ENCODE results near the gene HES1. TPM values are rescaled to one million over a fixed set of nuclear protein-coding genes. Genes with fewer than 3 reads are reported as not detected.
A peak's percentile ranks its signal among the peaks of the same experiment; 100 is the strongest.

HES1 gene
- total RNA-seq, 2 experiments from 2014 or later = 0.40 to 0.50 TPM

DNA sequence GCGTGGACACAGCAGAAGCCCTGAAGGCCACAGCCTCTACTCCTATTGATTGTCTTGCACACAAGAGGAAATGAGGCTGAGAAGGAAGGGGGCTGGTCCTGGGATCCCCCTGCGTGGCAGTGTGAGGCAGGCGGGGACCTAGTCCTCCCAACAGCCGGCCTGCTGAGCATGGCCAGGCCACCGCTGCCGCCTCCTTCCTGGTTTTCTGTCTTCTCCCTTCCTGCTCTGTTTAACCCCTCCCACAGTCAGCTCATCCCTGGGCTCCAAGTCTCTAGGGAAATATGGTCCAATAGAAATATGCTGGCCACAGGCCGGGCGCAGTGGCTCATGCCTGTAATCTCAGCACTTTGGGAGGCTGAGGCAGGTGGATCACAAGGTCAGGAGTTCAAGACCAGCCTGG, 42.1 kb upstream of the HES1 start:
- ATAC-seq (no peak), DNase-seq (no peak)
- H3K4me3 Mint-ChIP-seq = no peak overlapping the region
- H3K4me1 Mint-ChIP-seq = peaks cover 22% of the 10 kb centered on the region
- no peaks in the 10 kb centered on the region for H3K27me3 Mint-ChIP-seq
- H3K9me3 Mint-ChIP-seq (ENCODE audit: low read depth) = no peaks in the 10 kb centered on the region
- ChIA-PET CTCF (no interaction called here), POLR2A (no interaction called here)
- intact Hi-C loops (cut with DNase I, micrococcal nuclease) = no loop called here
- no peak overlapping the region for H3K27ac Mint-ChIP-seq
- no peaks in the 10 kb centered on the region for H3K36me3 Mint-ChIP-seq (ENCODE audit: low read depth)

DNA sequence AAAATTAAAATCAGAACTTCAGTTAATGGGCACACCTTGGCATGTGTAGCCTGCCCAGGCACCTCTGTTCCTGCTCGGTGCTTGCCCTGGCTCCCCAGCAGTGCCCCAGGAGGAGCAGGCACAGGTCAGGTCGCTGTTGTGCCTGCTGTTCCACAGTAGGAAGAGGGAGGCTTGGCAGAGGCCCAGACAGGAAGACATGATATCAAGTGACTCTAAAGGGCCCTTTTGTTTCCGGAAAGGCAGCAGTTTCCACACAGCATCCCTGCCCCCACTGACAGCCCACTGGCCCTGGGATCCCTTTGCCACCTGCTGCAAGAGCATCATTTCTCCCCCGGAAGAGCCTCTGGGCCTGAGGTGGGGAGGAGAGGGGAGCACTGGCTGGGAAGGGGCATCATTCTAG, 40.5 kb upstream of the HES1 start:
- no peaks in the 10 kb centered on the region for H3K36me3 Mint-ChIP-seq (ENCODE audit: low read depth)
- H3K4me3 Mint-ChIP-seq = no peak overlapping the region
- ChIA-PET POLR2A (no interaction called here), CTCF (no interaction called here)
- H3K9me3 Mint-ChIP-seq (ENCODE audit: low read depth) = no peaks in the 10 kb centered on the region
- H3K4me1 Mint-ChIP-seq = peaks cover 14% of the 10 kb centered on the region
- peak overlapping the region; percentile 5 for H3K27ac Mint-ChIP-seq
- ATAC-seq (no peak), DNase-seq (peak; percentile 30)
- intact Hi-C loops (cut with DNase I, micrococcal nuclease) = no loop called here
- H3K27me3 Mint-ChIP-seq = peaks cover 3% of the 10 kb centered on the region

DNA sequence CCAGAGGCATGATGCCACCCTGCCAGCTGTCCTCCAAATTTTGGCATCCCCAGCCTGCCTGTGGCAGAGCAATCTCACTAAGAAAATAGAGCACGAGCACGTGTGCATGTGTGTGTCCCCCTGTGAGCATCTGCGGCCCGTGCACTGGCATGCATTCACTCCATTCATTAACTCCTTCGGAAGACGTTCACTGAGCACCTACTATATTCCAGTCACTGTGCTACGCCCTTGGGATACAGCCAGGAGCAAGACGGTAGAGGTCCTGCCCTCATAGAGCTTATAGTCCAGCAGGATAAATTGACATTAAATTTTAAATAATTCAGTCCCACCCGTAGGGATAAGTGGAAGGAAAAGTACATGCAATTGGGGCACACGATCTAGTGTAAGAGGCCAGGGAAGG, 40.0 kb upstream of the HES1 start:
- DNase-seq (no peak), ATAC-seq (no peak)
- H3K9me3 Mint-ChIP-seq (ENCODE audit: low read depth) = no peaks in the 10 kb centered on the region
- ChIA-PET POLR2A (no interaction called here), CTCF (no interaction called here)
- H3K4me1 Mint-ChIP-seq = peaks cover 14% of the 10 kb centered on the region
- H3K27ac Mint-ChIP-seq = no peak overlapping the region
- H3K36me3 Mint-ChIP-seq (ENCODE audit: low read depth) = no peaks in the 10 kb centered on the region
- intact Hi-C loops (cut with DNase I, micrococcal nuclease) = no loop called here
- no peak overlapping the region for H3K4me3 Mint-ChIP-seq
- peaks cover 7% of the 10 kb centered on the region for H3K27me3 Mint-ChIP-seq

DNA sequence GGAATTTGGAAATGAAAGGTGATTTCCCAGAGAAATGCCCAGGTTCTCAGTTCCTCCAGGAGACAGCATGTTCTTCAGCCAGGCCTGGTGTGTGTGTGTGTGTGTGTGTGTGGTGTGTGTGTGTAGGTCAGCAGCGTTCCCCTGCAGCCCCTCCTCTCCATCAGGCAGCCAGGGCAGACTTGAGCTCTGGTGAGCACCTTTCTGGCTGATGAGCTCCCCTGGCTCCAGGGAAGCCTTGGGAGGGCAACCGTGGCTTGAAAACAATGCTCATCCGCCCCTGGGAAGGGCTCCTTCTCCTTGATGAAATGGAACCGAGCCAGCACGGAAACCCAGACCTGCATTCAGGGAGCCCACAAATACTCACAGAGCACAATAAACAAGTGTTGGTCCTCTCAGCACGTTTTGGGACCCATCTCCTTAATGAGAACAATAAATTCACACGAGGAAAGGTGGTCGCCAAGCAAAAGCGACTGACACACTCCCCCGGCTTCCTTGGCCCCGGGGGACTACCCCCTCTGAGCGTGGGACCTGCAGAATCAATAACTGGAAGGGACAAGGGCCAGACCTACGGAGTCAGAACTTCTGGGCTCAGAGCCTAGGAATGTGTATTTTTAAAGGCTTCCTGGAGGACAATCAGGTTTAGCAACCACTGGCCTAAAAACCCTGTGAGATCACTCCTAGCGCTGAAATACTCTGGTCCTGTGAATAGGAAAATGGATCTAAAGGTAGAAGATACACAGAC, 38.6 kb upstream of the HES1 start:
- no peak for DNase-seq
- H3K36me3 Mint-ChIP-seq (ENCODE audit: low read depth) = no peaks in the 10 kb centered on the region
- H3K27ac Mint-ChIP-seq = no peak overlapping the region
- H3K9me3 Mint-ChIP-seq (ENCODE audit: low read depth) = no peaks in the 10 kb centered on the region
- no peak for ATAC-seq
- ChIA-PET CTCF (interaction anchor here (1.1 kb wide), 1 partner anchor 10 kb away, joined by 3 read pairs; no protein-coding TSS in a partner anchor), POLR2A (no interaction called here)
- H3K4me1 Mint-ChIP-seq = peaks cover 14% of the 10 kb centered on the region
- H3K27me3 Mint-ChIP-seq = peaks cover 7% of the 10 kb centered on the region
- H3K4me3 Mint-ChIP-seq = no peak overlapping the region
- intact Hi-C loops (cut with DNase I, micrococcal nuclease) = no loop called here

DNA sequence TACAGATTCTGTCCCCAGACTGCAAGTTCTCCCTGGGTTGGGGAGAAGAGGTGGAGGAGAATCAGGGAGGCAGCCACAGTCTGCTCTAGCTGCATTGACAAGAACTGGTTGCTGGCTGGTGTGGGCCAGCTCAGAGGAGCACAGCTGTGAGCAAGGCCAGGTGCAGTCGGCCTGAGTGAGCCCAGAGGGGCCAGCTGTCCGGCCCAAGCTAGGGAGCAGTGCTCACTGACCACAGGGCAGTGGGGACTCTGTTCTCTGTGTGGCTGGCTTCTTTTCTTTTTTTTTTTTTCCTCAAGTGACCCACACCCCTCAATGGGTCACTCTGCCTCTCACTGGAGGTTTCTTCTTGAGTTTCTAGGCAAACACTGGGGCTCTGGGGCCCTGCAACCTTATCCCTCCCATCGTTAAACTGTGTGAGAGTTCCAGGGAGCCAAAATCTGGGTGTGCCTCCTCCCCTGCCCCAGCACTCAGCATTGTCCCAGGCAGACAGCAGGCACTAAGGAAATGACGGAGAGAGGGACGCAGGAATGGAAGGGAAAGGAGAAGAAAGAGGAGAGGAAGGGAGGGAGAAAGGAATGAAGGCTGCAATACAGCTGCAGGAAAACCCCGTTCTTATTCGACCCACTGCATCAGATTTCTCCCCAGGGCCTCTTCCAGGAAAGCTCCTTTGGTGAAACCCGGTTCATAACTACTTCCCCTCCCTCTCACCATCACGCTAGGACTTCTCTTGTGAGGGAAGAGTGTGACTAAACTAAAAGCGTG, 37.7 kb upstream of the HES1 start:
- no peak for DNase-seq
- H3K27me3 Mint-ChIP-seq = peaks cover 11% of the 10 kb centered on the region
- no peaks in the 10 kb centered on the region for H3K36me3 Mint-ChIP-seq (ENCODE audit: low read depth)
- H3K4me3 Mint-ChIP-seq = no peak overlapping the region
- peaks cover 19% of the 10 kb centered on the region for H3K4me1 Mint-ChIP-seq
- intact Hi-C loops (cut with DNase I, micrococcal nuclease) = no loop called here
- CTCF ChIA-PET = interaction anchor here (1.1 kb wide), 1 partner anchor 11 kb away, joined by 3 read pairs; no protein-coding TSS in a partner anchor
- H3K27ac Mint-ChIP-seq = peak overlapping the region; percentile 14
- POLR2A ChIA-PET = no interaction called here
- ATAC-seq = no peak
- no peaks in the 10 kb centered on the region for H3K9me3 Mint-ChIP-seq (ENCODE audit: low read depth)

DNA sequence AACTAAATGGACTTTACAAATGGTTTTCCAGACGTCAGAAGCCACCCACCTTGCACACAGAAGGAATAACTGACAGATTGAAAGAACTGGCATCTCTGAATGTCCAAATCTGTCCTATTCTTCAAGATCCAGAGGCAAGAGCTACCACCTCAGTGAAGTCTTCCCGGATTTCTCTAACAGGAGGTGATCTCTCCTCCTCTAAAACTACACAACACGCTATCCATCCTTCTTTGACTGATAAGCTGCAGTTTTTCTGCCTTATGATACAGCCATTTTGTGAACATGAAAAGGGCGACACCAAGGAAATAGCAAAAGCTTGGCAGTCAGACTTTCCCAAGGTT, 37.1 kb upstream of the HES1 start:
- H3K36me3 Mint-ChIP-seq (ENCODE audit: low read depth) = no peaks in the 10 kb centered on the region
- no peak for DNase-seq
- no peaks in the 10 kb centered on the region for H3K9me3 Mint-ChIP-seq (ENCODE audit: low read depth)
- no peak overlapping the region for H3K4me3 Mint-ChIP-seq
- intact Hi-C loops (cut with DNase I, micrococcal nuclease) = no loop called here
- ATAC-seq = no peak
- POLR2A ChIA-PET = no interaction called here
- peaks cover 12% of the 10 kb centered on the region for H3K27me3 Mint-ChIP-seq
- H3K27ac Mint-ChIP-seq = peak overlapping the region; percentile 14
- CTCF ChIA-PET = interaction anchor here (1.1 kb wide), 1 partner anchor 11 kb away, joined by 3 read pairs; no protein-coding TSS in a partner anchor
- H3K4me1 Mint-ChIP-seq = peaks cover 23% of the 10 kb centered on the region

DNA sequence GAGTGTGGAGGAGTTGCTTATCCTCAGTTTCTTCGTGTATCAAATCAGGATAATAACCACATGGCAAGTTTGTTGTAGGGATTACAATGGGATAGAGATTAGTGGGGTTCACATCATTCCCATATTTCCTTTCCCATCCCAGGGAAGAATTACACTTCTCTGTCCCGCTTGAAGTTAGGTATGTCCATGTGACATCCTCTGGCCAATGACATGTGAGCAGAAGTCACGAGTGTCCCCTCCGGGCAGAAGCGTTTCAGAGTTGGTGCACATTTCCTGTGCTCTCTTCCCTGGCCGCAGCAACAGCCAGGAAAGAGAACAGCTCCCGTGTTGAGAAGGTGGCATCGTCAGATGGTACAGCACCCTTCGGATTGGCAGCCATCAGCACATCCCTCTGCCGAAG, 36.7 kb upstream of the HES1 start:
- ATAC-seq (no peak), DNase-seq (no peak)
- CTCF ChIA-PET = no interaction called here
- H3K36me3 Mint-ChIP-seq (ENCODE audit: low read depth) = no peaks in the 10 kb centered on the region
- no peak overlapping the region for H3K4me3 Mint-ChIP-seq
- no peak overlapping the region for H3K27ac Mint-ChIP-seq
- H3K4me1 Mint-ChIP-seq = peaks cover 24% of the 10 kb centered on the region
- POLR2A ChIA-PET = no interaction called here
- H3K27me3 Mint-ChIP-seq = peaks cover 12% of the 10 kb centered on the region
- intact Hi-C loops (cut with DNase I, micrococcal nuclease) = no loop called here
- no peaks in the 10 kb centered on the region for H3K9me3 Mint-ChIP-seq (ENCODE audit: low read depth)

DNA sequence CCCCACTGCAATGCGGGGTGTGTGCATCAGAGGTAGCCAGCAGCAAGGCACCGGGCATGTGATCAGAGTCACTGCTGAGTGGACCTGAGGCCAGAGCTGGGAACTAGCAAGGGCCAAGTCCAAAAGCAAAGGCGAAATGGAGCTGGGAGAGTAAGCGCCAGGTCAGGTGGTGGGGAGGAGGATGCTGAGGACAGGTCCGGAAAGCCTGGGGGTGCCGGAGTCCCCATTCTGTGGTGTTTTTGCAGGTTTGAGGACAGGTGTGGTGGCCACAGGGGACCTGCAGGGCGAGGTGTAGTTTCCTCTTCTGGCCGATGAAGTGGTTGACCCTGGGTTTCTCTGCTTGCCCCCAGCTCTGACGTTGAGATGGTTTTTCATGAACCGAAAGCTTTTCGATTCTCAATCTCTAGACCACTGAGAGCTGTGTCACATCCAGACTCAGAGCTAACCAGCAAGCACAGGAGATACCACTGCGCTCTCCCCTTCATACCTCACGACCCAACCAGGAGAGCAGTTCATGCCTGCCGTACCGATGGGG, 35.0 kb upstream of the HES1 start:
- DNase-seq (no peak), ATAC-seq (no peak)
- no peaks in the 10 kb centered on the region for H3K9me3 Mint-ChIP-seq (ENCODE audit: low read depth)
- H3K4me1 Mint-ChIP-seq = peaks cover 17% of the 10 kb centered on the region
- intact Hi-C loops (cut with DNase I, micrococcal nuclease) = no loop called here
- no peak overlapping the region for H3K27ac Mint-ChIP-seq
- ChIA-PET CTCF (interaction anchor here (0.6 to 1.1 kb wide), 4 partner anchors 15 to 327 kb away, joined by 3 to 4 read pairs (median 3); no protein-coding TSS in a partner anchor), POLR2A (no interaction called here)
- peaks cover 16% of the 10 kb centered on the region for H3K27me3 Mint-ChIP-seq
- no peak overlapping the region for H3K4me3 Mint-ChIP-seq
- no peaks in the 10 kb centered on the region for H3K36me3 Mint-ChIP-seq (ENCODE audit: low read depth)

DNA sequence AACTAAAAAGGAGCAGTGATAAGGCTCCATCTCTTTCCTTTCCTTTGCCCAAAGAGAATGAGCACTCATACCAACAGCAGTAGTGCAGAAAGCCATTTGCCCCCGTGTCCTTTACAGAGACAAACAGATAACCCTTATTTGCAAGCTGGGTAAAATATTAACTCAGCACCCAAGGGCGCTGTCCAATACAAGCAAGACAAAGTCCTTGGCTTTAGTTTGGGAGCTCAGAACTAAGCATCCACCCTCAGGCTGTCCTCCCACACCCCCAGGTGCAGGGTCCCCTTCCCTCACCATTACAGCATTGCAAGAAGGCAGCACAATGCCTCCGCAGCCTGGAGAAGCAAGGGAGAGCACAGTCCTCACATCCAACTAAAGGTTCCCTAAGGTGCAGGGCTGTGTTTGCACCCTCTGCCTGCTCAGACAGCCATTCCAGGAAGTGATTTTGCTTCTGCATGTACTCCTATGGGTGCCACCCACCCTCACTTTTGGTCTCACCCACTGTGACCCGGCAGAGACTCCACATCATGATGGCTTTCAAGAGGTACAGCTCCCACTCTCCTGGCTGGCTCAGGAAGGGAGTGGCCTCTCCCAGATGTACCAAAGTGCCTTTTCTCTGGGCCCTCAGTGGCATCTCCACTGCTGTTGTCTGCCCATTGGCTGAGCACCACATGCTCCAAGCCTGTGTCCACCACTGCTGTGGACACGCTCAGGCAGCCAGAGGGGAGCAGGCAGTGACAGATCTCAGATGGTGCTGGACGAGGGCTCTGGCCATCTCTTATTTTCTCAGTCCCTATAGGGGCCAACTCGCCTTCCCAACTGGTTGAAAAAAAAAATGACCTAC, 34.1 kb upstream of the HES1 start:
- CTCF ChIA-PET = interaction anchor here (0.6 to 1.1 kb wide), 2 partner anchors 180 to 232 kb away, joined by 3 to 4 read pairs; no protein-coding TSS in a partner anchor
- Mint-ChIP-seq H3K9me3 (ENCODE audit: low read depth) (no peaks in the 10 kb centered on the region), H3K4me3 (no peak overlapping the region), H3K4me1 (peaks cover 18% of the 10 kb centered on the region), H3K36me3 (ENCODE audit: low read depth) (no peaks in the 10 kb centered on the region), H3K27me3 (peaks cover 16% of the 10 kb centered on the region), H3K27ac (no peak overlapping the region)
- POLR2A ChIA-PET = no interaction called here
- no peak for ATAC-seq
- no peak for DNase-seq
- intact Hi-C loops (cut with DNase I, micrococcal nuclease) = no loop called here

DNA sequence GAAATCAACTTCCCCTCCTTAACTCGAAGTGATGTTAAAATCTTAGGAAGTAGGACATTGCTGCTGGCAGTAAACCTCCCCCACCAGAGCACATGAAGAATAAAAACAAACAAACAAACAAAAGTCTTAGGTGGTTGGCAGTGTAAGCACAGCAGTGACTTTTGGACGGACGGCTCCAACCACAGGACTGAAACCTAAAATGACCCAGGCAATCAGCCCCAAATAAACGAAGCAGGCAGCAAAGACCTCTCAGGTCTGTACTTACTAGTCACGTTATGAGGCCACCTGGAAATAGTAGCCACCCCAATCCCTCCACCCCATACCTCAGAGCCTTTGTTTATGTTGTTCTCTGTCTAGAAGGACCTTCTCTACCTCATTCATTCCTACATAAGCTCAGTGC, 33.5 kb upstream of the HES1 start:
- H3K4me3 Mint-ChIP-seq = no peak overlapping the region
- H3K4me1 Mint-ChIP-seq = peaks cover 22% of the 10 kb centered on the region
- H3K27ac Mint-ChIP-seq = no peak overlapping the region
- ChIA-PET POLR2A (no interaction called here), CTCF (no interaction called here)
- no peaks in the 10 kb centered on the region for H3K9me3 Mint-ChIP-seq (ENCODE audit: low read depth)
- ATAC-seq = no peak
- peaks cover 16% of the 10 kb centered on the region for H3K27me3 Mint-ChIP-seq
- H3K36me3 Mint-ChIP-seq (ENCODE audit: low read depth) = no peaks in the 10 kb centered on the region
- intact Hi-C loops (cut with DNase I, micrococcal nuclease) = no loop called here
- no peak for DNase-seq

DNA sequence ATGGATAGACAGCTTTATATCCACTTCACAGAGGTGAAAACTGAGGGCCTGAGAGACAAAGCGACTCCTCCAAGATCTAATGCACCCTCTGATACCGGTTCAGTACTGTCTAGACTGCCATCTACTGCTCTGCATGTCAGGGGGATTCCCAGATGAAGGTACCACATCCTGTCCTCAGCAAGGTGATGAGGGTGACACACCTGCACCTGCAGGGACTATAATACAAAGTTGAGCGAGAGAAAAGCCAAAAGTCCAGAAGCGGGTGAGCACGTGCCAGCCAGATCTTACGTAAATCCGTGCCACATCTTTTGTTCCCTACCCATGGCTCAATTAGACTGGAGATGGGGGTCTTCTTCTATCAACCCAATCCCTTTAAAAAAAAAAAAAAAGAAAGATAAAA, 32.4 kb upstream of the HES1 start:
- intact Hi-C loops (cut with DNase I, micrococcal nuclease) = no loop called here
- no peaks in the 10 kb centered on the region for H3K36me3 Mint-ChIP-seq (ENCODE audit: low read depth)
- POLR2A ChIA-PET = no interaction called here
- no peaks in the 10 kb centered on the region for H3K9me3 Mint-ChIP-seq (ENCODE audit: low read depth)
- CTCF ChIA-PET = no interaction called here
- DNase-seq = peak; percentile 48
- no peak overlapping the region for H3K27ac Mint-ChIP-seq
- peaks cover 19% of the 10 kb centered on the region for H3K4me1 Mint-ChIP-seq
- peaks cover 16% of the 10 kb centered on the region for H3K27me3 Mint-ChIP-seq
- peak; percentile 89 for ATAC-seq
- H3K4me3 Mint-ChIP-seq = no peak overlapping the region
